WTC11 (cell line): ENCODE data around the gene GSTT2. TPM values are rescaled to one million over a fixed set of nuclear protein-coding genes. Genes with fewer than 3 reads are reported as not detected.

Source experiments
- ATAC-seq: fragments of 200-7000 bp; cut with Tn5 transposase; 2 replicates; pipeline ENCODE4 v1.10.0; 2021; ENCODE audit warnings: mild to moderate bottlenecking, moderate library complexity
- CTCF ChIA-PET: fragments of 300-600 bp; sonication (Branson Sonifier 250); formaldehyde crosslinking; loops from one replicate; lab custom pipeline; 2021; ENCODE audit warnings: antibody characterized with exemption; lab: Charles Lee
- POLR2A ChIA-PET: fragments of 350-600 bp; sonication (Branson Sonifier 250); formaldehyde crosslinking; loops from one replicate; lab custom pipeline; 2021; ENCODE audit warnings: antibody characterized with exemption; lab: Charles Lee
- DNase-seq: peaks from one replicate; pipeline ENCODE4 v3.0.0; 2021; ENCODE audit warnings: low spot score
- H3K27ac Mint-ChIP-seq: 2 replicates; pipeline ENCODE4 v1.8.0; 2021; ENCODE audit warnings: mixed read lengths
- H3K27me3 Mint-ChIP-seq: 2 replicates; pipeline ENCODE4 v1.8.0; 2021; ENCODE audit warnings: low read depth, mild to moderate bottlenecking, moderate library complexity, mixed read lengths
- H3K36me3 Mint-ChIP-seq: 2 replicates; pipeline ENCODE4 v1.8.0; 2021; ENCODE audit warnings: mixed read lengths
- H3K4me1 Mint-ChIP-seq: 2 replicates; pipeline ENCODE4 v1.8.0; 2022; ENCODE audit warnings: mixed read lengths
- H3K4me3 Mint-ChIP-seq: 2 replicates; pipeline ENCODE4 v1.8.0; 2021; ENCODE audit warnings: mild to moderate bottlenecking, moderate library complexity, mixed read lengths
- H3K9me3 Mint-ChIP-seq: 2 replicates; pipeline ENCODE4 v1.8.0; 2021; ENCODE audit warnings: mixed read lengths
- AFF4 ChIP-seq: sonication (generic); formaldehyde crosslinking; IDR thresholded peaks from 2 replicates; pipeline ENCODE4 v1.8.1; 2023; ENCODE audit warnings: mild to moderate bottlenecking, missing genetic modification reagents, borderline replicate concordance
- ATF2 ChIP-seq: sonication (generic); formaldehyde crosslinking; IDR thresholded peaks from 2 replicates; pipeline ENCODE4 v1.8.1; 2022; ENCODE audit warnings: low read depth, missing genetic modification reagents, borderline replicate concordance
- CBFB ChIP-seq: sonication (generic); formaldehyde crosslinking; IDR thresholded peaks from 2 replicates; pipeline ENCODE4 v1.8.1; 2022; ENCODE audit warnings: mild to moderate bottlenecking, low read depth, missing genetic modification reagents
- E2F1 ChIP-seq: sonication (generic); formaldehyde crosslinking; IDR thresholded peaks from 2 replicates; pipeline ENCODE4 v1.8.0; 2022; ENCODE audit warnings: mild to moderate bottlenecking, missing genetic modification reagents
- ERG ChIP-seq: fragments of 250-450 bp; sonication (Bioruptor Pico); IDR thresholded peaks from 2 replicates; pipeline ENCODE4 v1.8.0; 2021; ENCODE audit warnings: mild to moderate bottlenecking
- ETV6 ChIP-seq: sonication (generic); formaldehyde crosslinking; IDR thresholded peaks from 2 replicates; pipeline ENCODE4 v1.8.1; 2022; ENCODE audit warnings: mild to moderate bottlenecking, missing genetic modification reagents
- FOXK1 ChIP-seq: sonication (generic); formaldehyde crosslinking; IDR thresholded peaks from 2 replicates; pipeline ENCODE4 v1.8.0; 2022; ENCODE audit warnings: mild to moderate bottlenecking, moderate library complexity, missing genetic modification reagents
- GABPB1 ChIP-seq: sonication (generic); formaldehyde crosslinking; IDR thresholded peaks from 2 replicates; pipeline ENCODE4 v1.8.1; 2023; ENCODE audit warnings: mild to moderate bottlenecking, missing genetic modification reagents
- HMGXB4 ChIP-seq: sonication (generic); formaldehyde crosslinking; IDR thresholded peaks from 2 replicates; pipeline ENCODE4 v1.8.1; 2023; ENCODE audit warnings: mild to moderate bottlenecking, moderate library complexity, missing genetic modification reagents
- IRF1 ChIP-seq: sonication (generic); formaldehyde crosslinking; IDR thresholded peaks from 2 replicates; pipeline ENCODE4 v1.8.0; 2023; ENCODE audit warnings: missing genetic modification reagents
- MYBL2 ChIP-seq: sonication (generic); formaldehyde crosslinking; IDR thresholded peaks from 2 replicates; pipeline ENCODE4 v1.8.1; 2023; ENCODE audit warnings: mild to moderate bottlenecking, moderate library complexity, missing genetic modification reagents
- NFATC4 ChIP-seq: fragments of 250-450 bp; sonication (Bioruptor Pico); IDR thresholded peaks from 2 replicates; pipeline ENCODE4 v1.9.0; 2021; ENCODE audit warnings: mild to moderate bottlenecking
- NR1H2 ChIP-seq: sonication (generic); formaldehyde crosslinking; IDR thresholded peaks from 2 replicates; pipeline ENCODE4 v1.9.0; 2021; ENCODE audit warnings: mild to moderate bottlenecking, moderate library complexity, missing genetic modification reagents
- RELA ChIP-seq: sonication (generic); formaldehyde crosslinking; IDR thresholded peaks from 2 replicates; pipeline ENCODE4 v1.8.1; 2022; ENCODE audit warnings: missing genetic modification reagents, mild to moderate bottlenecking, borderline replicate concordance
- RORB ChIP-seq: fragments of 250-450 bp; sonication (Bioruptor Pico); IDR thresholded peaks from 2 replicates; pipeline ENCODE4 v1.9.0; 2021; ENCODE audit warnings: mild to moderate bottlenecking
- SMAD4 ChIP-seq: sonication (generic); formaldehyde crosslinking; IDR thresholded peaks from 2 replicates; pipeline ENCODE4 v1.8.0; 2022; ENCODE audit warnings: mild to moderate bottlenecking, missing genetic modification reagents
- SOX15 ChIP-seq: fragments of 250-450 bp; sonication (Bioruptor Pico); IDR thresholded peaks from 2 replicates; pipeline ENCODE4 v1.9.0; 2021; ENCODE audit warnings: mild to moderate bottlenecking
- TEAD4 ChIP-seq: sonication (generic); formaldehyde crosslinking; IDR thresholded peaks from 2 replicates; pipeline ENCODE4 v1.8.0; 2022; ENCODE audit warnings: mild to moderate bottlenecking, missing genetic modification reagents
- ZBTB43 ChIP-seq: sonication (generic); formaldehyde crosslinking; IDR thresholded peaks from 2 replicates; pipeline ENCODE4 v1.8.1; 2023; ENCODE audit warnings: mild to moderate bottlenecking, missing genetic modification reagents
- ZMAT4 ChIP-seq: fragments of 250-450 bp; sonication (Bioruptor Pico); IDR thresholded peaks from 2 replicates; pipeline ENCODE4 v1.9.0; 2021; ENCODE audit warnings: mild to moderate bottlenecking
- ZNF423 ChIP-seq: fragments of 250-450 bp; sonication (Bioruptor Pico); IDR thresholded peaks from 2 replicates; pipeline ENCODE4 v2.1.2; 2022; ENCODE audit warnings: mild to moderate bottlenecking, moderate library complexity
- ZNF671 ChIP-seq: fragments of 250-450 bp; sonication (Bioruptor Pico); IDR thresholded peaks from 2 replicates; pipeline ENCODE4 v1.8.0; 2021; ENCODE audit warnings: mild to moderate bottlenecking
- total RNA-seq: library from RNA; stranded (reverse); gene quantifications from 3 replicates; pipeline ENCODE4 v1.2.3, GENCODE V29; 2021

Gene GSTT2
- total RNA-seq, 1 experiment from 2014 or later, result 0.50 TPM

GRCh38 chr22:24008381-24009226 lies 28.7 kb downstream of the GSTT2 start:
- no peak for TF ChIP-seq IRF1 (CRISPR knock-in tag)
- TF ChIP-seq ATF2 (CRISPR knock-in tag), result no peak
- TF ChIP-seq SMAD4 (CRISPR knock-in tag), result no peak
- TF ChIP-seq NFATC4, result no peak
- TF ChIP-seq RELA (CRISPR knock-in tag), result no peak
- no peak for TF ChIP-seq ERG (CRISPR knock-in tag)
- TF ChIP-seq MYBL2, result no peak
- TF ChIP-seq RORB, result no peak
- no peak for TF ChIP-seq ZNF671 (CRISPR knock-in tag)
- no peak for TF ChIP-seq HMGXB4
- TF ChIP-seq ZMAT4 (CRISPR knock-in tag), result no peak
- no peak for TF ChIP-seq ZNF423 (CRISPR knock-in tag)
- no peak for TF ChIP-seq TEAD4 (CRISPR knock-in tag)
- TF ChIP-seq NR1H2 (CRISPR knock-in tag), result no peak
- TF ChIP-seq, all 79 proteins: peak for 0
- Mint-ChIP-seq H3K27ac (no peak overlapping the region), H3K9me3 (peaks cover 5% of the 10 kb centered on the region), H3K4me1 (peaks cover 4% of the 10 kb centered on the region), H3K36me3 (no peaks in the 10 kb centered on the region), H3K27me3 (peaks cover 18% of the 10 kb centered on the region), H3K4me3 (no peak overlapping the region)
- ChIA-PET CTCF (interaction anchor here (2.1 kb wide), 1 partner anchor 148 kb away, joined by 6 read pairs; no protein-coding TSS in a partner anchor), POLR2A (no interaction called here)
- no peak for DNase-seq
- no peak for ATAC-seq

- Mint-ChIP-seq H3K27me3 (peaks cover 18% of the 10 kb centered on the region), H3K4me3 (no peak overlapping the region), H3K4me1 (peaks cover 4% of the 10 kb centered on the region), H3K36me3 (no peaks in the 10 kb centered on the region), H3K27ac (no peak overlapping the region), H3K9me3 (peaks cover 5% of the 10 kb centered on the region)
- ATAC-seq (no peak), DNase-seq (no peak)
- ChIA-PET CTCF (interaction anchor here (0.5 to 2.1 kb wide), 3 partner anchors 147 to 238 kb away, joined by 3 to 6 read pairs (median 3); no protein-coding TSS in a partner anchor), POLR2A (no interaction called here)
- TF ChIP-seq GABPB1 (CRISPR knock-in tag) (no peak), ETV6 (CRISPR knock-in tag) (no peak), ZNF671 (CRISPR knock-in tag) (no peak), SMAD4 (CRISPR knock-in tag) (no peak), FOXK1 (CRISPR knock-in tag) (no peak), SOX15 (no peak), E2F1 (CRISPR knock-in tag) (no peak), AFF4 (CRISPR knock-in tag) (no peak), CBFB (CRISPR knock-in tag) (no peak), ZBTB43 (CRISPR knock-in tag) (no peak)
Observed at GRCh38 chr22:24009227-24010017, 29.5 kb downstream of the GSTT2 start.
